Keratinocyte (primary cell): ENCODE results near the gene KCNN2. TPM values are rescaled to one million over a fixed set of nuclear protein-coding genes. Genes with fewer than 3 reads are reported as not detected.

Source experiments
- DNase-seq: peaks from one replicate; pipeline ENCODE4 v3.0.0-alpha.2; 2011; ENCODE audit warnings: low read depth, missing footprints, low spot score
- FAIRE-seq: peaks from 2 replicates; lab custom pipeline; 2011; peaks lifted over from hg19 to GRCh38; lab: Jason Lieb, UNC
- H2AFZ ChIP-seq: 2 replicates; pipeline ENCODE4 v1.6.0; 2012; ENCODE audit warnings: low read length, control low read depth, inconsistent platforms; ENCODE audit not compliant: control insufficient read depth
- H3K27ac ChIP-seq: 2 replicates; pipeline ENCODE4 v1.5.1; 2011; ENCODE audit warnings: low read length; ENCODE audit not compliant: control insufficient read depth, insufficient read depth
- H3K27me3 ChIP-seq: 3 replicates; pipeline ENCODE4 v1.6.0; 2011; ENCODE audit warnings: low read length; ENCODE audit not compliant: control insufficient read depth, insufficient read depth; ENCODE audit errors: extremely low read depth
- H3K36me3 ChIP-seq, 2 experiments: 2 replicates in 1 of 2; 3 replicates in 1 of 2; pipeline ENCODE4 v1.5.1; 2011; ENCODE audit warnings: low read length in 2 of 2, mild to moderate bottlenecking in 1 of 2; ENCODE audit not compliant: control insufficient read depth in 2 of 2, insufficient read depth in 2 of 2; ENCODE audit errors: extremely low read depth in 1 of 2
- H3K4me1 ChIP-seq: 3 replicates; pipeline ENCODE4 v1.5.1; 2011; ENCODE audit warnings: low read length; ENCODE audit not compliant: control insufficient read depth, insufficient read depth; ENCODE audit errors: extremely low read depth
- H3K4me2 ChIP-seq: 3 replicates; pipeline ENCODE4 v1.6.0; 2011; ENCODE audit warnings: low read depth, low read length; ENCODE audit not compliant: control insufficient read depth, insufficient read depth; ENCODE audit errors: extremely low read depth
- H3K4me3 ChIP-seq, 3 experiments: fragments of 200-600 bp in 1 of 3; sonication (generic) in 1 of 3; 2 replicates in 2 of 3; 3 replicates in 1 of 3; pipeline ENCODE4 v1.5.1; 2011 to 2016; ENCODE audit warnings: low read length in 3 of 3, mild to moderate bottlenecking in 3 of 3, control low read depth in 2 of 3, inconsistent platforms in 1 of 3, low read depth in 1 of 3, mixed read lengths in 1 of 3, mixed run types in 1 of 3, moderate library complexity in 1 of 3; ENCODE audit not compliant: control insufficient read depth in 2 of 3, insufficient read depth in 2 of 3; ENCODE audit errors: extremely low read depth in 1 of 3
- H3K79me2 ChIP-seq: 2 replicates; pipeline ENCODE4 v1.6.0; 2012; ENCODE audit warnings: low read length; ENCODE audit not compliant: control insufficient read depth, insufficient read depth
- H3K9ac ChIP-seq: 3 replicates; pipeline ENCODE4 v1.6.0; 2011; ENCODE audit warnings: low read length; ENCODE audit not compliant: control insufficient read depth, insufficient read depth; ENCODE audit errors: extremely low read depth
- H3K9me1 ChIP-seq: 3 replicates; pipeline ENCODE4 v1.6.0; 2011; ENCODE audit warnings: low read length; ENCODE audit not compliant: control insufficient read depth, insufficient read depth; ENCODE audit errors: extremely low read depth
- H3K9me3 ChIP-seq: 2 replicates; pipeline ENCODE4 v1.5.1; 2012; ENCODE audit warnings: low read depth, low read length; ENCODE audit not compliant: control insufficient read depth
- H4K20me1 ChIP-seq: 3 replicates; pipeline ENCODE4 v1.6.0; 2011; ENCODE audit warnings: low read length; ENCODE audit not compliant: control insufficient read depth, insufficient read depth; ENCODE audit errors: extremely low read depth
- CTCF ChIP-seq, 3 experiments: IDR thresholded peaks in 1 of 3; conservative IDR thresholded peaks in 1 of 3; optimal IDR thresholded peaks in 1 of 3; 2 replicates in 2 of 3; 3 replicates in 1 of 3; pipeline versions ENCODE3 to v1.5.1; 2011; ENCODE audit warnings: low read length in 3 of 3, mild to moderate bottlenecking in 3 of 3, moderate library complexity in 2 of 3, control low read depth in 1 of 3, inconsistent platforms in 1 of 3; ENCODE audit not compliant: insufficient read depth in 2 of 3; ENCODE audit errors: extremely low read depth in 1 of 3
- EZH2 ChIP-seq: IDR thresholded peaks from one replicate; pipeline ENCODE4 v1.6.1; 2012; ENCODE audit warnings: inconsistent platforms, mild to moderate bottlenecking, low read length, moderate library complexity
- dilution Hi-C: fragments of 300-500 bp; cut with MboI; formaldehyde crosslinking; loops from one replicate; pipeline ENCODE4 v1.7.0; 2020; ENCODE audit warnings: low sequenced_read_pairs; ENCODE audit not compliant: extremely low pct_ligation_motif_present
- polyA plus RNA-seq, 5 experiments: library from polyadenylated mRNA; depleted of rRNA in 3 of 5; stranded (reverse) in 3 of 5; stranded (forward) in 1 of 5; unstranded in 1 of 5; fragments of >200 nt; gene quantifications; 1 replicate in 1 of 5; 2 replicates in 3 of 5; 3 replicates in 1 of 5; pipeline versions ENCODE4 v1.2.1 to v1.2.3, GENCODE V29; 2011 to 2012; ENCODE audit warnings: missing spikeins in 2 of 5, low read depth in 1 of 5, low replicate concordance in 1 of 5

KCNN2 gene
- polyA plus RNA-seq, 1 donor (not counting 4 experiments of a cell fraction or from before 2014, with no cell fraction given): 0.09 TPM

- no peak overlapping the region for H3K4me2 ChIP-seq
- dilution Hi-C loops: no loop called here
- no peak overlapping the region for H3K4me3 ChIP-seq
- no peaks in the 10 kb centered on the region for H4K20me1 ChIP-seq
- no peaks in the 10 kb centered on the region for H3K9me1 ChIP-seq
- H3K36me3 ChIP-seq: no peaks in the 10 kb centered on the region
- no peaks in the 10 kb centered on the region for H3K9me3 ChIP-seq
- no peak overlapping the region for H2AFZ ChIP-seq
- H3K9ac ChIP-seq: no peak overlapping the region
- no peak for DNase-seq
- no peak for FAIRE-seq
- no peaks in the 10 kb centered on the region for H3K4me1 ChIP-seq
- no peak overlapping the region for H3K27ac ChIP-seq
- peaks cover 49% of the 10 kb centered on the region for H3K27me3 ChIP-seq
- no peak for TF ChIP-seq CTCF (optimal IDR thresholded peaks at IDR 0.05 in 1 of 3, IDR thresholded peaks at IDR 0.05 in 1 of 3, conservative IDR thresholded peaks at IDR 0.05 in 1 of 3; ENCODE audit: extremely low read depth in 1 of 3, insufficient read depth in 2 of 3, low read length in 3 of 3)
- TF ChIP-seq EZH2: peak; percentile 43
- H3K79me2 ChIP-seq: no peaks in the 10 kb centered on the region
Measured at GRCh38 chr5:114363837-114364236, 2.0 kb downstream of the KCNN2 start.

GRCh38 chr5:114367029-114367428 lies 5.2 kb downstream of the KCNN2 start:
- no peak overlapping the region for H3K4me2 ChIP-seq
- no peaks in the 10 kb centered on the region for H3K4me1 ChIP-seq
- H3K79me2 ChIP-seq: no peaks in the 10 kb centered on the region
- FAIRE-seq (no peak), DNase-seq (no peak)
- no peaks in the 10 kb centered on the region for H4K20me1 ChIP-seq
- peaks cover 23% of the 10 kb centered on the region for H3K27me3 ChIP-seq
- H3K9ac ChIP-seq: no peak overlapping the region
- no peak overlapping the region for H3K27ac ChIP-seq
- no peaks in the 10 kb centered on the region for H3K36me3 ChIP-seq
- no peaks in the 10 kb centered on the region for H3K9me3 ChIP-seq
- no peak overlapping the region for H3K4me3 ChIP-seq
- dilution Hi-C loops: no loop called here
- H2AFZ ChIP-seq: no peak overlapping the region
- H3K9me1 ChIP-seq: no peaks in the 10 kb centered on the region
- TF ChIP-seq EZH2 (no peak), CTCF (optimal IDR thresholded peaks at IDR 0.05 in 1 of 3, IDR thresholded peaks at IDR 0.05 in 1 of 3, conservative IDR thresholded peaks at IDR 0.05 in 1 of 3; ENCODE audit: extremely low read depth in 1 of 3, insufficient read depth in 2 of 3, low read length in 3 of 3) (no peak)
